IMR-90 (cell line): Measurements from ENCODE around the gene GRAMD1C. TPM values are rescaled to one million over a fixed set of nuclear protein-coding genes. Genes with fewer than 3 reads are reported as not detected.
"Not testable (repeated sequence)": the region's sequence is repeated elsewhere in the genome, so short reads cannot be mapped to it uniquely, and the experiment has no call there.

Source experiments
- ATAC-seq: fragments of 200-7000 bp; cut with Tn5 transposase; 2 replicates; pipeline ENCODE4 v1.9.1; 2020; ENCODE audit warnings: low read depth, mild to moderate bottlenecking, moderate library complexity
- BruUV-seq: library from RNA; stranded (reverse); fragments of 400-500 nt; replicated peaks from 2 replicates; lab custom pipeline; 2021; lab: Mats Ljungman, UMichigan
- CTCF ChIA-PET: fragments of 300-600 bp; formaldehyde crosslinking; extraction: SDS; loops from one replicate; lab custom pipeline; 2021; ENCODE audit warnings: antibody characterized with exemption; lab: Yijun Ruan, JAX
- POLR2A ChIA-PET: fragments of 300-600 bp; sonication (Branson Sonifier 250); formaldehyde crosslinking; loops from one replicate; lab custom pipeline; 2022; ENCODE audit warnings: antibody characterized with exemption; ENCODE audit not compliant: unreplicated experiment; lab: Charles Lee
- DNase-seq: peaks from one replicate; pipeline ENCODE4 v3.0.0; 2013
- H2AFZ ChIP-seq: replicated peaks from 2 replicates; pipeline ENCODE3; 2013; ENCODE audit warnings: low read length, mild to moderate bottlenecking; ENCODE audit not compliant: poor library complexity
- H2AK5ac ChIP-seq: 2 replicates; pipeline ENCODE4 v1.6.1; 2013; ENCODE audit warnings: low read depth, low read length, inconsistent platforms
- H2AK9ac ChIP-seq: replicated peaks from 2 replicates; pipeline ENCODE3; 2013; ENCODE audit warnings: mild to moderate bottlenecking, low read depth, low read length, moderate library complexity; ENCODE audit not compliant: poor library complexity
- H2BK120ac ChIP-seq: 2 replicates; pipeline ENCODE4 v1.6.1; 2013; ENCODE audit warnings: low read depth, low read length, inconsistent platforms
- H2BK15ac ChIP-seq: 3 replicates; pipeline ENCODE4 v1.6.1; 2013; ENCODE audit warnings: low read depth, low read length, inconsistent platforms
- H2BK20ac ChIP-seq: 2 replicates; pipeline ENCODE4 v1.6.1; 2013; ENCODE audit warnings: low read depth, mild to moderate bottlenecking, inconsistent platforms, low read length, moderate library complexity
- H2BK5ac ChIP-seq: 2 replicates; pipeline ENCODE4 v1.6.1; 2013; ENCODE audit warnings: mild to moderate bottlenecking, low read depth, low read length, inconsistent platforms; ENCODE audit not compliant: poor library complexity, severe bottlenecking
- H3K14ac ChIP-seq: replicated peaks from 2 replicates; pipeline ENCODE4 v1.6.1; 2013; ENCODE audit warnings: low read depth, low read length, inconsistent platforms
- H3K18ac ChIP-seq: 2 replicates; pipeline ENCODE4 v1.6.1; 2013; ENCODE audit warnings: low read depth, low read length, control low read depth
- H3K23ac ChIP-seq: 2 replicates; pipeline ENCODE4 v1.6.1; 2013; ENCODE audit warnings: low read depth, low read length, inconsistent platforms
- H3K27ac ChIP-seq: 2 replicates; pipeline ENCODE4 v1.5.1; 2013; ENCODE audit warnings: mild to moderate bottlenecking, control low read depth, low read length; ENCODE audit not compliant: insufficient read depth
- H3K27me3 ChIP-seq: 2 replicates; pipeline ENCODE4 v1.6.1; 2013; ENCODE audit warnings: low read length; ENCODE audit not compliant: control insufficient read depth, insufficient read depth
- H3K36me3 ChIP-seq: 2 replicates; pipeline ENCODE4 v1.6.1; 2013; ENCODE audit warnings: low read length, mixed read lengths; ENCODE audit not compliant: control insufficient read depth, insufficient read depth
- H3K4ac ChIP-seq: 2 replicates; pipeline ENCODE4 v1.6.1; 2013; ENCODE audit warnings: low read depth, low read length, inconsistent platforms
- H3K4me1 ChIP-seq: 2 replicates; pipeline ENCODE4 v1.6.1; 2013; ENCODE audit warnings: low read length, mixed read lengths; ENCODE audit not compliant: control insufficient read depth, insufficient read depth
- H3K4me2 ChIP-seq: 2 replicates; pipeline ENCODE4 v1.6.1; 2013; ENCODE audit warnings: low read depth, mild to moderate bottlenecking, control low read depth, low read length, moderate library complexity
- H3K4me3 ChIP-seq: 2 replicates; pipeline ENCODE4 v1.5.1; 2013; ENCODE audit warnings: low read depth, mild to moderate bottlenecking, control low read depth, low read length, moderate library complexity; ENCODE audit not compliant: insufficient read depth
- H3K56ac ChIP-seq: 2 replicates; pipeline ENCODE4 v1.6.1; 2013; ENCODE audit warnings: low read length, inconsistent platforms; ENCODE audit not compliant: insufficient read depth; ENCODE audit errors: extremely low read depth
- H3K79me1 ChIP-seq, 2 experiments: 2 replicates each; pipeline ENCODE4 v1.6.1; 2013; ENCODE audit warnings: low read length in 2 of 2, inconsistent platforms in 1 of 2, low read depth in 1 of 2
- H3K9ac ChIP-seq: 2 replicates; pipeline ENCODE4 v1.6.1; 2013; ENCODE audit warnings: low read depth, low read length, control low read depth
- H3K9me1 ChIP-seq: 2 replicates; pipeline ENCODE4 v1.6.1; 2013; ENCODE audit warnings: low read length, inconsistent platforms; ENCODE audit not compliant: insufficient read depth
- H3K9me3 ChIP-seq: 2 replicates; pipeline ENCODE4 v1.6.1; 2013; ENCODE audit warnings: low read length; ENCODE audit not compliant: control insufficient read depth, insufficient read depth
- H4K20me1 ChIP-seq: 2 replicates; pipeline ENCODE4 v1.6.1; 2013; ENCODE audit warnings: low read length, inconsistent platforms; ENCODE audit not compliant: insufficient read depth
- H4K5ac ChIP-seq: 2 replicates; pipeline ENCODE4 v1.6.1; 2013; ENCODE audit warnings: mild to moderate bottlenecking, low read depth, low read length, control low read depth
- H4K8ac ChIP-seq, 2 experiments: 2 replicates each; pipeline ENCODE4 v1.6.1; 2013; ENCODE audit warnings: low read depth in 2 of 2, low read length in 2 of 2, control low read depth in 1 of 2, inconsistent platforms in 1 of 2
- H4K91ac ChIP-seq: 2 replicates; pipeline ENCODE4 v1.6.1; 2013; ENCODE audit warnings: low read depth, low read length, inconsistent platforms; ENCODE audit not compliant: insufficient read depth
- WGBS, 2 experiments: methylation state at CpG; one replicate each; pipeline versions ENCODE4 v1.1.5 to v1.1.7; 2013; ENCODE audit warnings: missing lambda C conversion rate in 2 of 2; ENCODE audit not compliant: insufficient read length in 1 of 2; ENCODE audit errors: extremely low coverage in 2 of 2; 5-methylcytosine and 5-hydroxymethylcytosine counted together
- dilution Hi-C: fragments of 300-500 bp; cut with HindIII; formaldehyde crosslinking; loops from one replicate; pipeline ENCODE4 v1.14.3; 2018; ENCODE audit warnings: low sequenced_read_pairs; ENCODE audit not compliant: unreplicated experiment
- in situ Hi-C: fragments of 300-500 bp; cut with MboI; formaldehyde crosslinking; loops from 3 replicates; pipeline ENCODE4 v1.14.3; 2019; ENCODE audit warnings: low sequenced_read_pairs, inconsistent platforms, mixed read lengths
- intact Hi-C: fragments of 100-400 bp; cut with micrococcal nuclease; formaldehyde crosslinking; loops from 2 replicates; pipeline ENCODE4 v1.10.0; 2022
- polyA plus RNA-seq, 3 experiments: library from polyadenylated mRNA; depleted of rRNA; stranded (reverse); fragments of >200 nt; gene quantifications; 2 replicates each; pipeline ENCODE4 v1.2.3, GENCODE V29; 2012; ENCODE audit warnings: low replicate concordance in 1 of 3
- total RNA-seq: library from RNA; depleted of rRNA; stranded (reverse); fragments of >200 nt; gene quantifications from 2 replicates; pipeline ENCODE4 v1.2.3, GENCODE V29; 2012

GRAMD1C gene
- total and polyA plus RNA-seq, 2 of the 4 experiments (the other 2 are of a cell fraction): 2.5 to 5.0 TPM

- DNase-seq, H2BK120ac ChIP-seq, H2AFZ ChIP-seq, H3K27ac ChIP-seq, H2AK5ac ChIP-seq, H3K27me3 ChIP-seq, ATAC-seq, CTCF ChIA-PET, H3K36me3 ChIP-seq, H2BK5ac ChIP-seq, H3K4me1 ChIP-seq, H2AK9ac ChIP-seq, H3K4me3 ChIP-seq, H3K9me1 ChIP-seq, H4K5ac ChIP-seq, BruUV-seq, H4K8ac ChIP-seq, H3K4me2 ChIP-seq, H3K9me3 ChIP-seq, dilution Hi-C loops, H2BK15ac ChIP-seq, H3K18ac ChIP-seq, H3K4ac ChIP-seq, H3K79me1 ChIP-seq, H3K9ac ChIP-seq, H4K91ac ChIP-seq, H3K56ac ChIP-seq, H3K14ac ChIP-seq, H4K20me1 ChIP-seq, POLR2A ChIA-PET, H2BK20ac ChIP-seq, H3K23ac ChIP-seq: not testable (repeated sequence)
- in situ Hi-C loops (loop anchor here (10.0 kb wide), 1 partner anchor 215 kb away; no protein-coding TSS in a partner anchor), intact Hi-C loops (loop anchor here (5.0 to 10.0 kb wide), 2 partner anchors 485 to 1553 kb away; no protein-coding TSS in a partner anchor)
- no CpG with 5 or more reads among the region's 22 CpGs for WGBS, 2 experiments
Measured at GRCh38 chr3:113849841-113850240, 11.3 kb downstream of the GRAMD1C start.

DNA sequence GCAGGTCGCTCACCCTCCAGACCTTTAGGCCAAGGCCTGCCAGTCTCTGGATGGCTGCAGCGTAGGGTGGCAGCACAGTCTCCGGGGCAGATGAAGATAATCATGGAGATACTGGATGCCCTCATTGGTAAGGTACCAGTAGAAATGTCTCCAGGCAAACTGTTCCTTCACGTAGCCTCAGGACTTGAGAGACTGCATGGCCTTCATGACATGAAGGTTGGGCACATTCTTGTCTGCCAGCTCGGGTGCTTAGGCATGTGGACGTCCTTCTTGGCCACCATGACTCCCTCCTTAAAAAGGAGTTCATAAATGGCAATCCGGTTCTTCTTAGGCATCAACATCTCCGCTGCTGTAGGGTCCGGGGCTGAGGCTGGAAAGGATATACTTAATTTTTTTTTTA lies 11.8 kb downstream of the GRAMD1C start:
- H4K20me1 ChIP-seq, H3K23ac ChIP-seq, H4K91ac ChIP-seq, H2BK120ac ChIP-seq, CTCF ChIA-PET, H3K27ac ChIP-seq, H3K36me3 ChIP-seq, H3K4me3 ChIP-seq, dilution Hi-C loops, H2BK15ac ChIP-seq, H3K9me3 ChIP-seq, in situ Hi-C loops, H3K9me1 ChIP-seq, DNase-seq, H2BK5ac ChIP-seq, H3K4me1 ChIP-seq, POLR2A ChIA-PET, BruUV-seq, ATAC-seq, H2BK20ac ChIP-seq, H2AK9ac ChIP-seq, H3K79me1 ChIP-seq, H3K27me3 ChIP-seq, H3K4ac ChIP-seq, H3K56ac ChIP-seq, H3K9ac ChIP-seq, H3K14ac ChIP-seq, H4K8ac ChIP-seq, H3K18ac ChIP-seq, H2AFZ ChIP-seq, H4K5ac ChIP-seq, H3K4me2 ChIP-seq, H2AK5ac ChIP-seq: not testable (repeated sequence)
- intact Hi-C loops: loop anchor here (5.0 kb wide), 1 partner anchor 1553 kb away; no protein-coding TSS in a partner anchor
- no CpG with 5 or more reads among the region's 9 CpGs for WGBS, 2 experiments
